ENCODE data around the gene SUDS3.

The SUDS3 gene

DNA sequence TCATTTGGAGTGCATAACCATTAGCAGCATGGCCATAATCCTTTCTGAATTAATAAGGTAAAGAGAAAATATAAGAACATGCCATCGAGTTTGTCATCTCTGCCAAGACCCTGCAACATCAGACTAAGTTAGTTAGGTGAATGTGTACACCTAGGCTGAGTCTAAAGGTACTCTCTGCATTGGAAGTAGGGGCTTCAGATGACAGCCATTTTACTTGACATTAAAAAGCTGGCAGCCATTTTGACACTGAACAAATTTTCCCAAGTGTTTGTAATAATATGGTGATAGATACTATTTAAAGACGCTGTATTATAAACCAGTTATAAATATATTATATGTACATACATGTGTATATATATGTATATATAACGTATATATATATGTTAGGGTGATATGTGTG is 79.0 kb downstream of the SUDS3 start:
- no peak for DNase-seq (ENCODE audit: low spot score)

- no peak for DNase-seq (ENCODE audit: low spot score)
Measured at GRCh38 chr12:118456741-118457140, 80.4 kb downstream of the SUDS3 start.

GRCh38 chr12:118459110-118459509 is 82.8 kb downstream of the SUDS3 start:
- no peak for DNase-seq (ENCODE audit: low spot score)

DNA sequence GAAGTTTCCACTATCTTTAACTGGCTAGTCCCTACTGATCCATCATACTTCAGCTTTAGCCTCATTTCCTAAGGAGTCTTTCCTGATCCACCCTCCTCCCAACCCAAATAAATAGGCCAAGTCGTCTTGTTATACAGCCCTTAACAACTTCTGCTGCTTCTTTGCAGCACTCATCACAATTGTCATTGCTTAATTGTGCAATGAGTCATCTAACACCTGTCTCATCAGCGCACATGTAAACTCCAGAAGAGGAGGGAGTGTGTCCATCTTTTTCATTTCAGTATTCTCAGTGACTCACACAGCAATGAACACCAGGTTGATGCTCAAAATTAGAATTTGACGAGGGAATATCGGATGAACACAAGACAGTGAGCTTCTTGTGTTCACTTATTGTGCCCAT is 87.3 kb downstream of the SUDS3 start:
- no peak for DNase-seq (ENCODE audit: low spot score)

DNA sequence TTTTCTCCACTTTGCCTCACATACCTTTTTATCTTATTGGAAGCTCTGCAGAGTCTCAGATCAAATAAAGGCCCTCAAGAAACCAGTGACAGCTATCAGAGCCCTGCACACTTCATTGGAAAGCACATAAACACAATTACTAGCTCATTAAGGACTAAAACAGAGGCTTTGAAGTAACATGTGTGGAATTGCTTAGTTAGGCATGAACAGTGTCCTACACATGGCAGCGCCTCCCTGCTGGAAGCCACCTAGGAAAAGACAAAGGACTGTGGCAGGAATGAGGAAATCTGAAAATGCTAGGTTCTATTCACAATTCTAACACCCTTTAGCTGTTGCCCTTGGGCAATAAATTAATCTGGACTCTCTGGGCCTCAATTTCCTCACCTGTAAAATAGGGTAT is 89.4 kb downstream of the SUDS3 start:
- DNase-seq (ENCODE audit: low spot score): no peak

Measured in germinal center (tissue), 1 donor.